HEK293 (cell line): ENCODE results near the gene DND1.

Experiments
- CTCF ChIA-PET: fragments of 350-600 bp; formaldehyde crosslinking; extraction: SDS; loops from one replicate; lab custom pipeline; 2021; ENCODE audit warnings: antibody characterized with exemption; lab: Yijun Ruan, JAX
- POLR2A ChIA-PET: fragments of 300-600 bp; formaldehyde crosslinking; extraction: SDS; loops from one replicate; lab custom pipeline; 2020; ENCODE audit warnings: antibody characterized with exemption, inconsistent platforms; lab: Yijun Ruan, JAX
- H3K27ac ChIP-seq: fragments of 200-500 bp; sonication (Bioruptor generic); 2 replicates; pipeline ENCODE4 v1.5.1; 2014; ENCODE audit warnings: low read depth, low read length, control low read depth, inconsistent platforms; ENCODE audit errors: extremely low read depth
- H3K36me3 ChIP-seq, 2 experiments: fragments of 200-500 bp in 1 of 2; sonication (Bioruptor generic) in 1 of 2; 1 replicate in 1 of 2; 2 replicates in 1 of 2; pipeline ENCODE4 v1.5.1; 2014 to 2017; ENCODE audit warnings: inconsistent platforms in 2 of 2, low read length in 2 of 2; ENCODE audit not compliant: control insufficient read depth in 2 of 2, insufficient read depth in 1 of 2
- H3K4me1 ChIP-seq: fragments of 200-500 bp; sonication (Bioruptor generic); 2 replicates; pipeline ENCODE4 v1.5.1; 2014; ENCODE audit warnings: mild to moderate bottlenecking, low read length, inconsistent platforms; ENCODE audit not compliant: control insufficient read depth, insufficient read depth
- H3K4me3 ChIP-seq: 2 replicates; pipeline ENCODE4 v1.5.1; 2011; ENCODE audit warnings: low read depth, mild to moderate bottlenecking, control low read depth, low read length, moderate library complexity
- H3K9me3 ChIP-seq: fragments of 200-500 bp; sonication (Bioruptor generic); 2 replicates; pipeline ENCODE4 v1.5.1; 2014; ENCODE audit warnings: low read depth, low read length, inconsistent platforms; ENCODE audit not compliant: control insufficient read depth, insufficient read depth
- AEBP2 ChIP-seq: fragments of 450-650 bp; formaldehyde crosslinking; IDR thresholded peaks from 2 replicates; pipeline ENCODE4 v1.5.1; 2016; ENCODE audit warnings: missing biosample characterization, missing genetic modification characterization, borderline replicate concordance
- HOXA7 ChIP-seq: sonication (generic); formaldehyde crosslinking; IDR thresholded peaks from 2 replicates; pipeline ENCODE4 v1.8.1; 2022; ENCODE audit warnings: missing genetic modification reagents, borderline replicate concordance
- KLF10 ChIP-seq: fragments of 450-650 bp; IDR thresholded peaks from 2 replicates; pipeline ENCODE4 v1.5.1; 2018; ENCODE audit warnings: missing biosample characterization, mild to moderate bottlenecking, missing genetic modification characterization
- MYNN ChIP-seq: fragments of 450-650 bp; formaldehyde crosslinking; IDR thresholded peaks from 2 replicates; pipeline ENCODE4 v1.5.1; 2016; ENCODE audit warnings: missing biosample characterization, missing genetic modification characterization, borderline replicate concordance
- PRDM1 ChIP-seq: fragments of 450-650 bp; formaldehyde crosslinking; IDR thresholded peaks from 2 replicates; pipeline ENCODE4; 2016; ENCODE audit warnings: missing biosample characterization, missing genetic modification characterization
- RBAK ChIP-seq: fragments of 450-650 bp; formaldehyde crosslinking; IDR thresholded peaks from 2 replicates; pipeline ENCODE4 v1.5.1; 2016; ENCODE audit warnings: missing biosample characterization, missing genetic modification characterization
- SETDB1 ChIP-seq: IDR thresholded peaks from one replicate; pipeline ENCODE4 v1.6.1; 2017; ENCODE audit warnings: mild to moderate bottlenecking, low read length, moderate library complexity, mixed read lengths; ENCODE audit not compliant: insufficient read length
- YY1 ChIP-seq: fragments of 450-650 bp; formaldehyde crosslinking; IDR thresholded peaks from 2 replicates; pipeline ENCODE4 v1.5.1; 2018; ENCODE audit warnings: missing biosample characterization, missing genetic modification characterization
- ZBTB20 ChIP-seq: fragments of 450-650 bp; formaldehyde crosslinking; IDR thresholded peaks from 2 replicates; pipeline ENCODE4 v1.5.1; 2016; ENCODE audit warnings: missing biosample characterization, missing genetic modification characterization
- ZBTB6 ChIP-seq: fragments of 450-650 bp; formaldehyde crosslinking; IDR thresholded peaks from 2 replicates; pipeline ENCODE4 v1.5.1; 2017; ENCODE audit warnings: missing biosample characterization, missing genetic modification characterization
- ZFP37 ChIP-seq: fragments of 450-650 bp; formaldehyde crosslinking; IDR thresholded peaks from 2 replicates; pipeline ENCODE4 v1.5.1; 2016; ENCODE audit warnings: missing biosample characterization, missing genetic modification characterization
- ZNF16 ChIP-seq: fragments of 450-650 bp; formaldehyde crosslinking; IDR thresholded peaks from 2 replicates; pipeline ENCODE4 v1.5.1; 2016; ENCODE audit warnings: low read depth, missing biosample characterization, missing genetic modification characterization
- ZNF324 ChIP-seq: fragments of 450-650 bp; formaldehyde crosslinking; IDR thresholded peaks from 2 replicates; pipeline ENCODE4 v1.5.1; 2016; ENCODE audit warnings: missing biosample characterization, missing genetic modification characterization
- ZNF544 ChIP-seq: fragments of 450-650 bp; formaldehyde crosslinking; IDR thresholded peaks from 2 replicates; pipeline ENCODE4 v1.5.0; 2017; ENCODE audit warnings: missing biosample characterization, missing genetic modification characterization
- ZNF561 ChIP-seq: fragments of 450-650 bp; IDR thresholded peaks from 2 replicates; pipeline ENCODE4 v1.5.1; 2018; ENCODE audit warnings: missing biosample characterization, missing genetic modification characterization, borderline replicate concordance
- ZNF571 ChIP-seq: fragments of 450-650 bp; formaldehyde crosslinking; IDR thresholded peaks from 2 replicates; pipeline ENCODE4 v1.5.0; 2017; ENCODE audit warnings: missing biosample characterization, missing genetic modification characterization
- ZNF623 ChIP-seq: fragments of 450-650 bp; formaldehyde crosslinking; IDR thresholded peaks from 2 replicates; pipeline ENCODE4 v1.5.1; 2016; ENCODE audit warnings: missing biosample characterization, missing genetic modification characterization
- ZNF664 ChIP-seq: fragments of 450-650 bp; formaldehyde crosslinking; IDR thresholded peaks from 2 replicates; pipeline ENCODE4 v1.5.1; 2016; ENCODE audit warnings: missing biosample characterization, missing genetic modification characterization
- TF ChIP-seq, protein P1 (sequence below): fragments of 450-650 bp; formaldehyde crosslinking; IDR thresholded peaks from 2 replicates; pipeline ENCODE4 v1.5.1; 2017; ENCODE audit warnings: missing biosample characterization, mild to moderate bottlenecking, missing genetic modification characterization, moderate library complexity
- TF ChIP-seq, protein P2 (sequence below): fragments of 450-650 bp; IDR thresholded peaks from 2 replicates; pipeline ENCODE4 v1.5.1; 2018; ENCODE audit warnings: missing biosample characterization, mild to moderate bottlenecking, missing genetic modification characterization

Gene DND1

GRCh38 chr5:140678993-140679392, 5.6 kb upstream of the DND1 start:
- H3K4me3 ChIP-seq: no peak overlapping the region
- no peaks in the 10 kb centered on the region for H3K4me1 ChIP-seq
- peaks cover 40 to 88% of the 10 kb centered on the region in 2 experiments; a peak in 2 of 3 replicates for H3K36me3 ChIP-seq
- POLR2A ChIA-PET: interaction anchor here (0.6 to 3.5 kb wide), 2 partner anchors 12 to 617 kb away, joined by 3 to 19 read pairs; partner anchors contain the start of genes HARS1 and HARS2
- H3K9me3 ChIP-seq: no peaks in the 10 kb centered on the region
- H3K27ac ChIP-seq: no peak overlapping the region
- TF ChIP-seq ZFP37 (tag by site-specific recombination) (no peak), ZNF544 (tag by site-specific recombination) (no peak), ZNF664 (tag by site-specific recombination) (no peak), MYNN (tag by site-specific recombination) (no peak), ZNF571 (tag by site-specific recombination) (no peak), ZNF324 (tag by site-specific recombination) (no peak), AEBP2 (tag by site-specific recombination) (no peak), KLF10 (tag by site-specific recombination) (no peak), ZBTB6 (no peak), ZNF623 (tag by site-specific recombination) (no peak), YY1 (tag by site-specific recombination) (no peak)
- TF ChIP-seq, protein P1, sequence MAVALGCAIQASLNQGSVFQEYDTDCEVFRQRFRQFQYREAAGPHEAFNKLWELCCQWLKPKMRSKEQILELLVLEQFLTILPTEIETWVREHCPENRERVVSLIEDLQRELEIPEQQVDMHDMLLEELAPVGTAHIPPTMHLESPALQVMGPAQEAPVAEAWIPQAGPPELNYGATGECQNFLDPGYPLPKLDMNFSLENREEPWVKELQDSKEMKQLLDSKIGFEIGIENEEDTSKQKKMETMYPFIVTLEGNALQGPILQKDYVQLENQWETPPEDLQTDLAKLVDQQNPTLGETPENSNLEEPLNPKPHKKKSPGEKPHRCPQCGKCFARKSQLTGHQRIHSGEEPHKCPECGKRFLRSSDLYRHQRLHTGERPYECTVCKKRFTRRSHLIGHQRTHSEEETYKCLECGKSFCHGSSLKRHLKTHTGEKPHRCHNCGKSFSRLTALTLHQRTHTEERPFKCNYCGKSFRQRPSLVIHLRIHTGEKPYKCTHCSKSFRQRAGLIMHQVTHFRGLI (tag by site-specific recombination): no peak
- CTCF ChIA-PET: interaction anchor here (0.6 kb wide), 1 partner anchor 10 kb away, joined by 4 read pairs; no protein-coding TSS in a partner anchor

- H3K4me1 ChIP-seq: no peaks in the 10 kb centered on the region
- CTCF ChIA-PET: no interaction called here
- no peaks in the 10 kb centered on the region for H3K9me3 ChIP-seq
- H3K27ac ChIP-seq: no peak overlapping the region
- TF ChIP-seq ZNF16 (tag by site-specific recombination) (no peak), ZBTB20 (no peak), HOXA7 (CRISPR knock-in tag) (no peak), RBAK (tag by site-specific recombination) (no peak), ZNF561 (tag by site-specific recombination) (no peak), PRDM1 (tag by site-specific recombination) (no peak), SETDB1 (no peak)
- TF ChIP-seq, protein P2, sequence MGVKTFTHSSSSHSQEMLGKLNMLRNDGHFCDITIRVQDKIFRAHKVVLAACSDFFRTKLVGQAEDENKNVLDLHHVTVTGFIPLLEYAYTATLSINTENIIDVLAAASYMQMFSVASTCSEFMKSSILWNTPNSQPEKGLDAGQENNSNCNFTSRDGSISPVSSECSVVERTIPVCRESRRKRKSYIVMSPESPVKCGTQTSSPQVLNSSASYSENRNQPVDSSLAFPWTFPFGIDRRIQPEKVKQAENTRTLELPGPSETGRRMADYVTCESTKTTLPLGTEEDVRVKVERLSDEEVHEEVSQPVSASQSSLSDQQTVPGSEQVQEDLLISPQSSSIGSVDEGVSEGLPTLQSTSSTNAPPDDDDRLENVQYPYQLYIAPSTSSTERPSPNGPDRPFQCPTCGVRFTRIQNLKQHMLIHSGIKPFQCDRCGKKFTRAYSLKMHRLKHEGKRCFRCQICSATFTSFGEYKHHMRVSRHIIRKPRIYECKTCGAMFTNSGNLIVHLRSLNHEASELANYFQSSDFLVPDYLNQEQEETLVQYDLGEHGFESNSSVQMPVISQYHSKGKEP (tag by site-specific recombination): no peak
- peaks cover 35 to 91% of the 10 kb centered on the region in 2 experiments; a peak in 2 of 3 replicates for H3K36me3 ChIP-seq
- POLR2A ChIA-PET: interaction anchor here (3.5 kb wide), 1 partner anchor 13 kb away, joined by 19 read pairs; the partner anchor contains the start of genes HARS1 and HARS2
- H3K4me3 ChIP-seq: no peak overlapping the region
Observed at GRCh38 chr5:140677947-140678346, 4.6 kb upstream of the DND1 start.
